H9 (cell line): ENCODE results near the gene ARHGAP10. TPM values are rescaled to one million over a fixed set of nuclear protein-coding genes. Genes with fewer than 3 reads are reported as not detected.

Experiments
- DNase-seq: peaks from one replicate; pipeline ENCODE4 v3.0.0-alpha.2; 2017
- H2AFZ ChIP-seq: one replicate; pipeline ENCODE4 v1.6.1; 2013; ENCODE audit warnings: mild to moderate bottlenecking, low read length, control low read depth, moderate library complexity
- H2AK5ac ChIP-seq: 2 replicates; pipeline ENCODE4 v1.6.1; 2013; ENCODE audit warnings: low read length, control low read depth, mixed read lengths; ENCODE audit not compliant: insufficient read length
- H2BK120ac ChIP-seq: one replicate; pipeline ENCODE4 v1.6.1; 2013; ENCODE audit warnings: low read depth, mild to moderate bottlenecking, low read length, control low read depth, inconsistent platforms; ENCODE audit not compliant: poor library complexity, severe bottlenecking
- H2BK12ac ChIP-seq: 2 replicates; pipeline ENCODE4 v1.6.1; 2013; ENCODE audit warnings: low read length, control low read depth, mixed read lengths, low read depth; ENCODE audit not compliant: insufficient read length
- H2BK15ac ChIP-seq: 2 replicates; pipeline ENCODE4 v1.6.1; 2013; ENCODE audit warnings: low read depth, low read length, control low read depth
- H2BK20ac ChIP-seq: one replicate; pipeline ENCODE4 v1.6.1; 2013; ENCODE audit warnings: low read depth, mild to moderate bottlenecking, low read length, control low read depth, inconsistent platforms; ENCODE audit not compliant: poor library complexity, severe bottlenecking
- H2BK5ac ChIP-seq: 2 replicates; pipeline ENCODE4 v1.6.1; 2013; ENCODE audit warnings: low read length, control low read depth, mixed read lengths; ENCODE audit not compliant: insufficient read length
- H3K14ac ChIP-seq: 2 replicates; pipeline ENCODE4 v1.6.1; 2013; ENCODE audit warnings: low read length, control low read depth; ENCODE audit not compliant: insufficient read depth
- H3K18ac ChIP-seq: 2 replicates; pipeline ENCODE4 v1.6.1; 2013; ENCODE audit warnings: low read depth, mild to moderate bottlenecking, mixed read lengths, low read length, control low read depth; ENCODE audit not compliant: insufficient read length
- H3K23ac ChIP-seq: 2 replicates; pipeline ENCODE4 v1.6.1; 2013; ENCODE audit warnings: low read length, control low read depth, mixed read lengths, low read depth; ENCODE audit not compliant: insufficient read length
- H3K23me2 ChIP-seq: 2 replicates; pipeline ENCODE4 v1.6.1; 2013; ENCODE audit warnings: low read depth, mild to moderate bottlenecking, mixed read lengths, low read length, control low read depth; ENCODE audit not compliant: insufficient read length, poor library complexity, severe bottlenecking
- H3K27ac ChIP-seq: 2 replicates; pipeline ENCODE4 v1.5.1; 2013; ENCODE audit warnings: low read length, control low read depth, mixed read lengths, low read depth; ENCODE audit not compliant: insufficient read length
- H3K27me3 ChIP-seq: 2 replicates; pipeline ENCODE4 v1.6.1; 2013; ENCODE audit warnings: low read length, control low read depth, inconsistent platforms; ENCODE audit not compliant: insufficient read depth
- H3K4ac ChIP-seq: 2 replicates; pipeline ENCODE4 v1.6.1; 2013; ENCODE audit warnings: low read depth, mild to moderate bottlenecking, control low read depth, inconsistent platforms, low read length, moderate library complexity
- H3K4me1 ChIP-seq: 2 replicates; pipeline ENCODE4 v1.6.1; 2013; ENCODE audit warnings: low read length, control low read depth, inconsistent platforms; ENCODE audit not compliant: insufficient read depth
- H3K4me2 ChIP-seq: 2 replicates; pipeline ENCODE4 v1.6.1; 2013; ENCODE audit warnings: low read length, control low read depth, mixed read lengths; ENCODE audit not compliant: insufficient read length, insufficient read depth
- H3K56ac ChIP-seq: 2 replicates; pipeline ENCODE4 v1.6.1; 2013; ENCODE audit warnings: low read depth, mild to moderate bottlenecking, mixed read lengths, low read length, control low read depth; ENCODE audit not compliant: insufficient read length
- H3K79me1 ChIP-seq: 2 replicates; pipeline ENCODE4 v1.6.1; 2013; ENCODE audit warnings: low read depth, mild to moderate bottlenecking, moderate library complexity, low read length, control low read depth, inconsistent platforms; ENCODE audit not compliant: insufficient read depth, poor library complexity, severe bottlenecking
- H3K79me2 ChIP-seq: 2 replicates; pipeline ENCODE4 v1.6.1; 2013; ENCODE audit warnings: low read length, control low read depth, inconsistent platforms; ENCODE audit not compliant: insufficient read depth
- H3K9ac ChIP-seq: 2 replicates; pipeline ENCODE4 v1.6.1; 2013; ENCODE audit warnings: low read length, control low read depth, mixed read lengths; ENCODE audit not compliant: insufficient read length; ENCODE audit errors: extremely low read depth
- H3K9me3 ChIP-seq: one replicate; pipeline ENCODE4 v1.6.1; 2013; ENCODE audit warnings: low read depth, low read length, inconsistent platforms; ENCODE audit not compliant: control insufficient read depth
- H3T11ph ChIP-seq: one replicate; pipeline ENCODE4 v1.6.1; 2013; ENCODE audit warnings: mild to moderate bottlenecking, low read length, control low read depth, inconsistent platforms
- H4K20me1 ChIP-seq: one replicate; pipeline ENCODE4 v1.6.1; 2013; ENCODE audit not compliant: control insufficient read depth, insufficient read length, insufficient read depth
- H4K5ac ChIP-seq: 2 replicates; pipeline ENCODE4 v1.6.1; 2013; ENCODE audit warnings: low read depth, mild to moderate bottlenecking, mixed read lengths, low read length, control low read depth; ENCODE audit not compliant: insufficient read length
- H4K8ac ChIP-seq: replicated peaks from 2 replicates; pipeline ENCODE4 v1.6.1; 2013; ENCODE audit warnings: low read length, control low read depth, mixed read lengths, low read depth; ENCODE audit not compliant: insufficient read length
- H4K91ac ChIP-seq: 2 replicates; pipeline ENCODE4 v1.6.1; 2013; ENCODE audit warnings: low read depth, mild to moderate bottlenecking, moderate library complexity, mixed read lengths, low read length, control low read depth; ENCODE audit not compliant: insufficient read length
- H3K27ac Mint-ChIP-seq, 3 experiments: 2 replicates in 2 of 3; 3 replicates in 1 of 3; pipeline ENCODE4 v1.8.0; 2020 to 2021; ENCODE audit warnings: mixed read lengths in 3 of 3, mild to moderate bottlenecking in 1 of 3, moderate library complexity in 1 of 3
- H3K27me3 Mint-ChIP-seq: 2 replicates; pipeline ENCODE4 v1.8.0; 2021; ENCODE audit warnings: low read depth, mild to moderate bottlenecking, moderate library complexity, mixed read lengths
- H3K36me3 Mint-ChIP-seq, 3 experiments: 2 replicates in 2 of 3; 3 replicates in 1 of 3; pipeline ENCODE4 v1.8.0; 2020 to 2021; ENCODE audit warnings: low read depth in 3 of 3, mixed read lengths in 3 of 3; ENCODE audit not compliant: insufficient read depth in 1 of 3
- H3K4me1 Mint-ChIP-seq, 2 experiments: 2 replicates each; pipeline ENCODE4 v1.8.0; 2020; ENCODE audit warnings: mixed read lengths in 2 of 2
- H3K4me3 Mint-ChIP-seq, 2 experiments: 2 replicates in 1 of 2; 3 replicates in 1 of 2; pipeline ENCODE4 v1.8.0; 2020 to 2021; ENCODE audit warnings: mild to moderate bottlenecking in 2 of 2, mixed read lengths in 2 of 2, moderate library complexity in 1 of 2
- H3K9me3 Mint-ChIP-seq, 2 experiments: 2 replicates in 1 of 2; 3 replicates in 1 of 2; pipeline ENCODE4 v1.8.0; 2020; ENCODE audit warnings: mild to moderate bottlenecking in 2 of 2, mixed read lengths in 2 of 2, moderate library complexity in 1 of 2
- CTCF ChIP-seq: fragments of 200-600 bp; sonication (generic); conservative IDR thresholded peaks from 3 replicates; pipeline ENCODE4 v1.8.0; 2021; ENCODE audit warnings: antibody characterized with exemption, mild to moderate bottlenecking
- WGBS: extraction: QIAGEN DNeasy Blood & Tissue Kit; methylation state at CpG from one replicate; pipeline ENCODE4 v1.1.7; 2013; ENCODE audit warnings: missing lambda C conversion rate, low lambda C conversion rate, mixed read lengths; ENCODE audit not compliant: insufficient read length; ENCODE audit errors: extremely low coverage; 5-methylcytosine and 5-hydroxymethylcytosine counted together
- total RNA-seq: library from RNA; stranded (reverse); gene quantifications from 2 replicates; pipeline ENCODE4 v1.2.1, GENCODE V29; 2021

Gene ARHGAP10
- total RNA-seq, 1 experiment from 2014 or later = 7.8 TPM

DNA sequence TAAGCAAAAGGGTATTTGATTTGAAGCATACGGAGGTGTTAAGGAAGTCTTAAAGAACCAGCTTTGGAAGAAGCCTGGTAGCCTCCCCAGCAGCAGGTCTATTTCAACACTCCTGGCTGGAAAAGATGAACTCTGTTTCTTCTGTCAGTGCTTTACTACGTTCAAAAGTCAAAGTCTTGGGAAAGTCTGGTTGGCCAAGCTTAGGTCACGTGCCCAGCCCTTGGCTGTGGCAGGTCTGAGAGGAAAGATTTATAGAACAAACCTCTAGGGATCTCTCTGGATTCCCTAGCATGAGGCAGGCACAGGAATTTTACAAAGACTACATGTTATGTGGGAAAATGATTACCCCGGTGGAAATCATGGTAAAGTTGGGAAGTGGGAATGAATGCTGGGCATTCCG, 8.6 kb upstream of the ARHGAP10 start:
- H2AFZ ChIP-seq = no peak overlapping the region
- no peaks in the 10 kb centered on the region for H3K79me1 ChIP-seq
- H4K5ac ChIP-seq = no peak overlapping the region
- no peak overlapping the region for H3K27ac ChIP-seq
- H3K79me2 ChIP-seq = no peaks in the 10 kb centered on the region
- no peaks in the 10 kb centered on the region for H3K9me3 ChIP-seq
- Mint-ChIP-seq H3K36me3 (no peaks in the 10 kb centered on the region), H3K4me1 (peaks cover 6 to 8% of the 10 kb centered on the region in 2 experiments), H3K9me3 (no peaks in the 10 kb centered on the region), H3K27ac (no peak overlapping the region), H3K27me3 (peaks cover 13% of the 10 kb centered on the region), H3K4me3 (no peak overlapping the region)
- H3K18ac ChIP-seq = no peak overlapping the region
- no peak overlapping the region for H2BK20ac ChIP-seq
- no peak overlapping the region for H2BK5ac ChIP-seq
- no peaks in the 10 kb centered on the region for H3K23me2 ChIP-seq
- WGBS = no CpG with 5 or more reads among the region's 5 CpGs
- H2BK12ac ChIP-seq = no peak overlapping the region
- no peak overlapping the region for H2BK15ac ChIP-seq
- H2AK5ac ChIP-seq = no peak overlapping the region
- H3K56ac ChIP-seq = no peak overlapping the region
- no peak overlapping the region for H3K4ac ChIP-seq
- no peaks in the 10 kb centered on the region; the same call in 1 of the 2 replicates for H3K4me1 ChIP-seq
- no peaks in the 10 kb centered on the region for H3K27me3 ChIP-seq
- H3K9ac ChIP-seq = no peak overlapping the region
- no peak for DNase-seq
- no peak overlapping the region for H3T11ph ChIP-seq
- no peak overlapping the region for H2BK120ac ChIP-seq
- H4K8ac ChIP-seq = no peak overlapping the region
- H3K23ac ChIP-seq = no peak overlapping the region
- H3K14ac ChIP-seq = no peak overlapping the region
- no peak overlapping the region for H4K91ac ChIP-seq
- H4K20me1 ChIP-seq = no peaks in the 10 kb centered on the region
- no peak overlapping the region for H3K4me2 ChIP-seq
- no peak for TF ChIP-seq CTCF
